WTC11 (cell line): Measurements from ENCODE around the gene SPOP.

Experiments used
- CBFB ChIP-seq: sonication (generic); formaldehyde crosslinking; IDR thresholded peaks from 2 replicates; pipeline ENCODE4 v1.8.1; 2022; ENCODE audit warnings: mild to moderate bottlenecking, low read depth, missing genetic modification reagents
- CTCF ChIP-seq: fragments of 200-600 bp; IDR thresholded peaks from 2 replicates; pipeline ENCODE4 v1.8.0; 2022; ENCODE audit warnings: antibody characterized with exemption
- FOXJ3 ChIP-seq: sonication (generic); formaldehyde crosslinking; IDR thresholded peaks from 2 replicates; pipeline ENCODE4 v1.9.0; 2021; ENCODE audit warnings: missing genetic modification reagents, mild to moderate bottlenecking, borderline replicate concordance
- FOXP4 ChIP-seq: sonication (generic); formaldehyde crosslinking; IDR thresholded peaks from 2 replicates; pipeline ENCODE4 v1.8.0; 2022; ENCODE audit warnings: mild to moderate bottlenecking, missing genetic modification reagents
- HMGXB4 ChIP-seq: sonication (generic); formaldehyde crosslinking; IDR thresholded peaks from 2 replicates; pipeline ENCODE4 v1.8.1; 2023; ENCODE audit warnings: mild to moderate bottlenecking, moderate library complexity, missing genetic modification reagents
- TF ChIP-seq, protein P1 (sequence below): sonication (generic); formaldehyde crosslinking; IDR thresholded peaks from 2 replicates; pipeline ENCODE4 v1.8.0; 2022; ENCODE audit warnings: missing genetic modification reagents
- TF ChIP-seq, protein P2 (sequence below): sonication (generic); formaldehyde crosslinking; IDR thresholded peaks from 2 replicates; pipeline ENCODE4 v1.8.0; 2023; ENCODE audit warnings: missing genetic modification reagents, mild to moderate bottlenecking, borderline replicate concordance

- TF ChIP-seq, protein P1, sequence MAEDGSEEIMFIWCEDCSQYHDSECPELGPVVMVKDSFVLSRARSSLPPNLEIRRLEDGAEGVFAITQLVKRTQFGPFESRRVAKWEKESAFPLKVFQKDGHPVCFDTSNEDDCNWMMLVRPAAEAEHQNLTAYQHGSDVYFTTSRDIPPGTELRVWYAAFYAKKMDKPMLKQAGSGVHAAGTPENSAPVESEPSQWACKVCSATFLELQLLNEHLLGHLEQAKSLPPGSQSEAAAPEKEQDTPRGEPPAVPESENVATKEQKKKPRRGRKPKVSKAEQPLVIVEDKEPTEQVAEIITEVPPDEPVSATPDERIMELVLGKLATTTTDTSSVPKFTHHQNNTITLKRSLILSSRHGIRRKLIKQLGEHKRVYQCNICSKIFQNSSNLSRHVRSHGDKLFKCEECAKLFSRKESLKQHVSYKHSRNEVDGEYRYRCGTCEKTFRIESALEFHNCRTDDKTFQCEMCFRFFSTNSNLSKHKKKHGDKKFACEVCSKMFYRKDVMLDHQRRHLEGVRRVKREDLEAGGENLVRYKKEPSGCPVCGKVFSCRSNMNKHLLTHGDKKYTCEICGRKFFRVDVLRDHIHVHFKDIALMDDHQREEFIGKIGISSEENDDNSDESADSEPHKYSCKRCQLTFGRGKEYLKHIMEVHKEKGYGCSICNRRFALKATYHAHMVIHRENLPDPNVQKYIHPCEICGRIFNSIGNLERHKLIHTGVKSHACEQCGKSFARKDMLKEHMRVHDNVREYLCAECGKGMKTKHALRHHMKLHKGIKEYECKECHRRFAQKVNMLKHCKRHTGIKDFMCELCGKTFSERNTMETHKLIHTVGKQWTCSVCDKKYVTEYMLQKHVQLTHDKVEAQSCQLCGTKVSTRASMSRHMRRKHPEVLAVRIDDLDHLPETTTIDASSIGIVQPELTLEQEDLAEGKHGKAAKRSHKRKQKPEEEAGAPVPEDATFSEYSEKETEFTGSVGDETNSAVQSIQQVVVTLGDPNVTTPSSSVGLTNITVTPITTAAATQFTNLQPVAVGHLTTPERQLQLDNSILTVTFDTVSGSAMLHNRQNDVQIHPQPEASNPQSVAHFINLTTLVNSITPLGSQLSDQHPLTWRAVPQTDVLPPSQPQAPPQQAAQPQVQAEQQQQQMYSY (CRISPR knock-in tag) = no peak
- TF ChIP-seq FOXJ3 (no peak), CTCF (no peak), CBFB (CRISPR knock-in tag) (no peak), HMGXB4 (CRISPR knock-in tag) (no peak), FOXP4 (CRISPR knock-in tag) (no peak)
- TF ChIP-seq, protein P2, sequence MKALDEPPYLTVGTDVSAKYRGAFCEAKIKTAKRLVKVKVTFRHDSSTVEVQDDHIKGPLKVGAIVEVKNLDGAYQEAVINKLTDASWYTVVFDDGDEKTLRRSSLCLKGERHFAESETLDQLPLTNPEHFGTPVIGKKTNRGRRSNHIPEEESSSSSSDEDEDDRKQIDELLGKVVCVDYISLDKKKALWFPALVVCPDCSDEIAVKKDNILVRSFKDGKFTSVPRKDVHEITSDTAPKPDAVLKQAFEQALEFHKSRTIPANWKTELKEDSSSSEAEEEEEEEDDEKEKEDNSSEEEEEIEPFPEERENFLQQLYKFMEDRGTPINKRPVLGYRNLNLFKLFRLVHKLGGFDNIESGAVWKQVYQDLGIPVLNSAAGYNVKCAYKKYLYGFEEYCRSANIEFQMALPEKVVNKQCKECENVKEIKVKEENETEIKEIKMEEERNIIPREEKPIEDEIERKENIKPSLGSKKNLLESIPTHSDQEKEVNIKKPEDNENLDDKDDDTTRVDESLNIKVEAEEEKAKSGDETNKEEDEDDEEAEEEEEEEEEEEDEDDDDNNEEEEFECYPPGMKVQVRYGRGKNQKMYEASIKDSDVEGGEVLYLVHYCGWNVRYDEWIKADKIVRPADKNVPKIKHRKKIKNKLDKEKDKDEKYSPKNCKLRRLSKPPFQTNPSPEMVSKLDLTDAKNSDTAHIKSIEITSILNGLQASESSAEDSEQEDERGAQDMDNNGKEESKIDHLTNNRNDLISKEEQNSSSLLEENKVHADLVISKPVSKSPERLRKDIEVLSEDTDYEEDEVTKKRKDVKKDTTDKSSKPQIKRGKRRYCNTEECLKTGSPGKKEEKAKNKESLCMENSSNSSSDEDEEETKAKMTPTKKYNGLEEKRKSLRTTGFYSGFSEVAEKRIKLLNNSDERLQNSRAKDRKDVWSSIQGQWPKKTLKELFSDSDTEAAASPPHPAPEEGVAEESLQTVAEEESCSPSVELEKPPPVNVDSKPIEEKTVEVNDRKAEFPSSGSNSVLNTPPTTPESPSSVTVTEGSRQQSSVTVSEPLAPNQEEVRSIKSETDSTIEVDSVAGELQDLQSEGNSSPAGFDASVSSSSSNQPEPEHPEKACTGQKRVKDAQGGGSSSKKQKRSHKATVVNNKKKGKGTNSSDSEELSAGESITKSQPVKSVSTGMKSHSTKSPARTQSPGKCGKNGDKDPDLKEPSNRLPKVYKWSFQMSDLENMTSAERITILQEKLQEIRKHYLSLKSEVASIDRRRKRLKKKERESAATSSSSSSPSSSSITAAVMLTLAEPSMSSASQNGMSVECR (CRISPR knock-in tag) = no peak
Measured at GRCh38 chr17:49629447-49629846, 48.5 kb downstream of the SPOP start.
